C1 segment of cervical spinal cord (tissue), 14 donors: ENCODE results near the gene MTA2.

Source experiments
- DNase-seq, 14 donors: peaks; one replicate each; lab custom pipeline; 2025; lab: John Stamatoyannopoulos, UW

The MTA2 gene

DNA sequence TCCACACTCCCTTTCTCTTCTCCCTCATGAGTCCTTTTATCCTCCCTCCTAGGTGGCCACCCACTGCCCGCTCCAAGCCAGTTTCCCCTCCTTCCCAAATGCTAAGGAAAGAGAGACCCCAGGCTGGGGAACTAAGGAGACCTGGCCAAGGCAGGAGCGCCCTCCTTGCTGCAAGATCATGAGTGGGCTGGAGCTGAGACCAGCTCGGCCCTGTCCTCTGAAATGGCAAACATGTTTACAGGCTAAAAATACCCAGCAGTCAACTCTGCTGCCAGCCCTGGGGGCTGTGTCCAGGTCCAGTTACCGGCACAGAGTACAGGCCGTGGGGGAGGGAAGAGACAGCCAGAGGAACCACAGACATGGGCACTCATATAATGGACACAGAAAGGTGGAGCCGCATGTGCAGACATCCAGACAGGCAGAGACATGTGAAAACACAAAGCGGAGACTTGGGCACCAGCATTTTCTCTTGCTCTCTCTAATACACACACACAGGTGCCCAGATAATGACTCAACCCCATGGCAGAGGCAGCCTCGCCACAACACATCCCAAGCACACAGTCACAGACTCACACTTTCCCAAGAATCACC lies 53.9 kb downstream of the MTA2 start:
- peak in 1 of 14 donors; percentile 87 for DNase-seq

DNA sequence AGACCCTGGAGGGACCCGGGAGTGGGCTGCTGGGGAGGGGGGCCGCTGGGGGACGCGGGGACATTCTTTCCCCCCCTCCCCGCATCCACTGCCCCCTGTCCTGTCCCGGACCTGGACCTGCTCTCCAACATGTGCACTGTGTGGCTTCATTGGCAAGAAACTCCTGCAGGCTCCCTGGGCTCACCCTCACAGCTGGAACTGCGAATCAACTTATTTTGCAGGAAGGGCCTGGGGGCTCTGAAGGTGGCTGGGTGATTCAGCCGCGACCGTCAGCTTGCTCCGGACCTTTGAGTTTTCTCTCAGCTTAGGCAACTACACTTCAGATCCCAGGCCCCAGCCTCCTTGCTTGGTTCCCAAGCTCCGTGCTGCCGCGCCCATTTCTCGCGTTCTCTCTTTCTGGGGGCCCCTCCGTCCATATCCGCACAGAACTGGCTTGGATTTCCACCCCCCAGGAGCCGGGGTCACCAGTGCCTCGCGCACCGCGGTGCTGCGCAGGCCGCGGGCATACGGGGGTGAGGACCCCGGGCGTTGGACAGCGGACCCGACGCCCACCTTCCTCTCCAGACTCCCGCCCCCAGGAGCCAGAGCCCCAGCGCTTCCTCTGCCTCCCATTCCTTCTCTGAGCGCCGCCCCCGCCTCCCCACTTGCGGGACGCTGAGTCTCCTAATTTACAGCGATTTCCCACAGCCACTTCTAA lies 54.6 kb downstream of the MTA2 start:
- DNase-seq, result peak in 3 of 14 donors; percentile 18 to 53 (median 42)

DNA sequence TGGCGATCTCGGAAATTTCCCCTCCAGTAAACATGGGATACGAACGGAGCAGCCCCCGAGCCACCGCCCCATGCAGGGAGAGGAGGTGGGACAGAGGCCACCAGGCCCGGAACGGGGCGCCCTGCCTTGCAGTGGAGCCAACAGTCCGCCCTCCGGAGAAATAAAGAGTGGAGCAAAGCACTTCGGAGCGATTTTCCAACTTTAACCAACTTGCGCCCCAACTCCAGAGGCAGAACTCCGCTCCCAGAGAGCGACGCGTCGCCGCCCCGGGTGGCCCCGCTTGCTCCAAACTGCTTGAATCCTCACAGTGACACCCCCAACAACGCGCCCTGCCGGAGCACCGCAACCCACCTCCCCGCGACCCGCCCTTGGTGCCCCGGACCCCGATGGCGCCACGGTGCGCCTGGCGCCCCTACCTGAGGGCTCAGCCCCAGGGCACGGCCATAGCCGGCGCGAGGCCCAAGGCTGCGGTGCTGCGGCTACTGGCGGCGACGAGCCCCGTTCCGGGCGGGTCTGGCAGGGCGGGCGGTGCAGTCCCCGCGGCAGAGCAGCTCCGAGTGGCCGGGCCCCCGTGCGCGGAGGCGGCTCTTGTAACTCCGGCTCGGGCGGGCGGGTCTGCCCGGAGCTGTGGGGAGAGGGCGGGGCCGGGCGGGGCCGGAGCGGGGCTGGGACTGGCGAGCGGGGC lies 55.3 kb downstream of the MTA2 start, which contains the start of gene AHNAK:
Gene AHNAK (minus strand): TSS at position 563 of the 685 bp plus-strand sequence. CDS start 10,708 bp downstream, outside the sequence.
- DNase-seq, result peak in 7 of 14 donors; percentile 13 to 58 (median 51)

DNA sequence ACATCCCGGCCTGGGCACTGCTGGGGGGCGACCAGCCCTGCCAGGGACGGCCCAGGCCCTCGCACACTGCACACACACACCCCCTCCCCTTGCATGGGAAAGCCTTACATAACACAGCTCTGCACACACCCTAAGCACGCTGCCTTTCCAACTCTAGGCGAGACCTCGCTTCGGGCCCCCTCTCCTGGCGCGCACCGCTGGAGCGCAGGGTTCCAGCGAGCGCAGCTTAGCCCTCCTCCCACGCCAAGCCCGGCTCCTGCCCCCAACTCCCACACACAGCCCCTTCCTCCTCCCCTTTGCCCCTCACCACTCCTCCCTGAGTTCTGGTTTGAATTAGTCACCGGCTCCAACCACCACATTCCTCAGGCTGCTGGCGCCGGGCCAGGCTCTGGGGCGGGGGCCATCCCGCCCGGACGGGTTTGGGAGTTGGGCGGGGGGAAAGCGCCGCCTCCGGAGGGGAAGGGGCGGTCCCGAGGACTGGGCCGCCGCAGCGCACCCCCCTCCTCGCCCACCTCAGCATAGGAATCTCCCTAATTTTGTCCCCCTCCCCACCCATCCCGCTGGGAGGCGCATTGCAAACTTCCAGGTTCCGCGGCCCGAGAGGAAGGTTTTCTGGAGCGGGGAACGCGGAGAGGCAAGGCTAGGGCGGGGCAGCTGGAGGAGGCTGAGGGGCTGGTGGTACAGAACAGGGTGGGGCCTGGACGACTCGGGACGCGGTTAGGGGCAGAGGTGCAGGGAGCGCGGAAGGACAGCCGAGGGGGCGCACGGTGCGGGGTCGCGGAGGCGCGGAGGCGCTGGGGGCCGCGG lies 56.0 kb downstream of the MTA2 start:
- peak in 10 of 14 donors; percentile 27 to 78 (median 49) for DNase-seq

DNA sequence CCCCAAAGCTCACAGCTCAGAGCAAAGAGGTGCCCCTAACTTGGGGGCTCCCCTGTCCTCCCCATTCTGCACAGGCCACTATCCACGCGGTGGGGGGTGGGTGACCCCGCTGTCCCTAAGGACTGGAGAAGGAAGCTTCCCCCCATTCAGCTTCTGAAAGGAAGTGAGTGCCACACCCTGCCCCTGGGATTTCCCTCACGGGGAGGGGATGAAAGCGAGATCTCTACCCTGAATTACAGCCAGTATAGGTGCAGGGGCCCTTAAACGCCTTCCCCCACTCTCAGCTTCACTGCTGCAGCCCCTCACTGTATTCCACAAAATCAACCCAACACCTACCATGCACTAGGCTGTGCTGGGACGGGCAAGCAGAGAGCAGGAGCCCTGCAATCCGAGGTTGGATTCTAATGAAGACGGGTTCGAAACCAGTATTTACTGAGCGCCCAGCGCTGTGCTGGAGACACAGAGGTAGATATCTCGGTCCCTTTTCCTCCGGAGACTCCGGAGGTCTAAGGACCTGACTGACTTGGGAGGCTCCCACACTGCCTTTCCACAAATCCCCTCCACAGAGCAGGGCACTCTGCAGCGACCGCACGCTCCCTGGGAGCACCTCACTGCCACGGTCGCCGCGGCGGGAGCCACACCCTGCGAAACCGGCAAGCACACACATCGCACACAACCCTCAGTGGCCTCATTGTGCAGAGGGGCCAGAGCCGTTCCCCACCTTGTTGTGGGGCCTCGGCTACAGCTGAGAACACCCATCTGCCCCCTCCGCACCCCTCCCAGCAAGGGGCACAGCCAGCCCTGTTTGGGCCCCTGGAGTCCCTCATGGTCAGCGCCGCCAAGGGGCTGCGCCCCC lies 56.9 kb downstream of the MTA2 start:
- peak in 2 of 14 donors; percentile 31 for DNase-seq

DNA sequence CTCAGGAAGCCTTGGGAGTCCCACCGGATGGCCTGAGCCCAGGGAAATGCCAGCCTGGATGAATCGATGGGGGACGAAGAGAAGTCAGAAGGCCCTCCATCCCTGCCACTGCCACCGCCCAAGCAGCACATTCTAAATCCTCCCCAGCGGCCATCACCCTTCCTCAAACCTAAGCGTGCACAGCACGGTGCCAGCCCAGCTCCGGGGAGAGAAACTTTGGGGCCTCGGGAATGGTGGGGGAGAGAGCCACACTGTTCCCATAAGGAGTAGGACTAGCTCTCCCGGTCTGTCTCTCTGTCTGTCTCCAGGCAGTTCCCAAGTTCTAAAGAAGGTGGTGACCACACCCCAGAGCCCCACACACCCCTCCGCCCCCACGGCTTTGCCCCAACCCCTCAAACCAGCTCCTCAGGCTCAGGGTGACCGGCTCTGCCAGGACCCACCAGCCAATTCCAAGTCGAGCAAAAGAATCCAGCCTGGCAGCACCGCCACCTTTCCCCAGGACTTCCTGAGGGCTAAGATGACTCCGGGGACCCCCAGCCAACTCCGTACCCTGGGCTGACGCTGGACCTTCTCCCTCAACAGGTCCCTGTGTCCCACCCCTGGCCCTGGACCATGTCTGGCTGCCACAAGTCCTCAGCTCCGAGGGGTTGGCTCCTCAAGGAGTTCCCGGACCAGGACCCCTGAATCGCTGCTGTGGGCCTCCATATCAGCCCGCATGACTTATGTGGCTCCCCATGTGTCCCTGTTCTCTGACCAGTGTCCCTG lies 57.8 kb downstream of the MTA2 start:
- peak in 2 of 14 donors; percentile 25 to 39 for DNase-seq
